Fibroblast of pulmonary artery (primary cell): ENCODE results near the gene SMPDL3A.

Experiments
- DNase-seq: peaks from one replicate; pipeline ENCODE4 v3.0.0-alpha.2; 2010; ENCODE audit warnings: low read depth
- H3K4me3 ChIP-seq: replicated peaks from 2 replicates; pipeline ENCODE4 v1.5.1; 2011; ENCODE audit warnings: low read depth, mild to moderate bottlenecking, control low read depth, low read length, moderate library complexity
- TF ChIP-seq, protein P1 (sequence below): IDR thresholded peaks from 2 replicates; pipeline ENCODE4 v1.5.1; 2011; ENCODE audit warnings: mild to moderate bottlenecking, control low read depth, low read length, inconsistent platforms; ENCODE audit errors: missing control alignments

Gene SMPDL3A

GRCh38 chr6:122749451-122750050 is 39.5 kb upstream of the SMPDL3A start:
- no peak overlapping the region for H3K4me3 ChIP-seq
- TF ChIP-seq, protein P1, sequence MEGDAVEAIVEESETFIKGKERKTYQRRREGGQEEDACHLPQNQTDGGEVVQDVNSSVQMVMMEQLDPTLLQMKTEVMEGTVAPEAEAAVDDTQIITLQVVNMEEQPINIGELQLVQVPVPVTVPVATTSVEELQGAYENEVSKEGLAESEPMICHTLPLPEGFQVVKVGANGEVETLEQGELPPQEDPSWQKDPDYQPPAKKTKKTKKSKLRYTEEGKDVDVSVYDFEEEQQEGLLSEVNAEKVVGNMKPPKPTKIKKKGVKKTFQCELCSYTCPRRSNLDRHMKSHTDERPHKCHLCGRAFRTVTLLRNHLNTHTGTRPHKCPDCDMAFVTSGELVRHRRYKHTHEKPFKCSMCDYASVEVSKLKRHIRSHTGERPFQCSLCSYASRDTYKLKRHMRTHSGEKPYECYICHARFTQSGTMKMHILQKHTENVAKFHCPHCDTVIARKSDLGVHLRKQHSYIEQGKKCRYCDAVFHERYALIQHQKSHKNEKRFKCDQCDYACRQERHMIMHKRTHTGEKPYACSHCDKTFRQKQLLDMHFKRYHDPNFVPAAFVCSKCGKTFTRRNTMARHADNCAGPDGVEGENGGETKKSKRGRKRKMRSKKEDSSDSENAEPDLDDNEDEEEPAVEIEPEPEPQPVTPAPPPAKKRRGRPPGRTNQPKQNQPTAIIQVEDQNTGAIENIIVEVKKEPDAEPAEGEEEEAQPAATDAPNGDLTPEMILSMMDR, result no peak
- no peak for DNase-seq

- no peak overlapping the region for H3K4me3 ChIP-seq
- no peak for DNase-seq
- TF ChIP-seq, protein P1, result no peak
Measured at GRCh38 chr6:122751326-122751725, 37.7 kb upstream of the SMPDL3A start.

- no peak overlapping the region for H3K4me3 ChIP-seq
- TF ChIP-seq, protein P1, result no peak
- no peak for DNase-seq
Measured at GRCh38 chr6:122752459-122752858, 36.6 kb upstream of the SMPDL3A start.

DNA sequence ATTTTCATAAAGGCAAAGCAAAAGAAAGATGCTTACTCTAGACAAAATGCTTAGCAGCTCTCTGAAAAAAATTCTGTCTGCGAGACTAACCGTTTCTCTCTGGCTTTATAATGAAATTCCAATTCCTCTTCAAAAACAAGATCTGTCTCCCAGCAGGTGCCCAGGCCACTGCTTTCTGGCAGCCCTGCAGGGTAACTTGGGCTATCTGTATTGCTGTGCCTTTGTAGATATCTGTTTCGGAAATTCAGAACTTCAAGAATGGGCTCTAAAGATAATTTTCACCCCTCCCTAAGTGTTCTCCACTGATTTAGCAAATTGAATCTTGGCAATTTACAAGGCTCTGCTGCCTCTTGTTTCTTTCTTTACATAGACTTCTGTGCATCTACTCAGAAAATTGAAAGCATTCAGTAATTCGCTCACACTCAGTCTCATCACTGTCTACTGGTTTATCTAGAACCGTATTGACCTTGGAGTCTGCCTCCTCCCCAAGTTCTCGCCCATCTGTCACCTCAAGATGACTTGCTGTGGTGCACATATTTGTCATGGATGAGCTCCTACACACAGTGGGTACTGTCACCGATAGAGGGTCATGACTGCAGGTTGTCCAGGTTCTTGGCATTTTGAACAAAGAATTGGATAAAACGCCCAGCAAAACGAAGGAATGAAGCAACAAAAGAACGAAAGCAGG is 35.9 kb upstream of the SMPDL3A start:
- DNase-seq, result no peak
- H3K4me3 ChIP-seq, result no peak overlapping the region
- TF ChIP-seq, protein P1, result no peak

DNA sequence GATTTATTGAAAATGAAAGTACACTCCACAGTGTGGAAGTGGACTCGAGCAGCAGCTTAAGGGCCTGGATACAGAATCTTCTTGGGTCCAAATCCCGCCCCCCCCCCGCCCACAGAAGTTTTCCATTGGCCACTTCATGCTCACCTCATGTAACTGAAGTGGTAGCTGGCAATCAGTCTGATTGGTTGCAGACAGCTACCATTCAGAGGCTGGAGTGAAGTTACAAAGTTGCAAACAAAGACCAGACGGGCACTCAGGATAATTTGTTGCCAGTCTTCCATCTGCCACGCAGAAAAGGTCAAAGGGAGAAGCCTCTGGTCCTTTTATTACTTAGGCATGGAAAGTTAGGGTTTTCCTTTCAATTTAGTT is 35.4 kb upstream of the SMPDL3A start:
- H3K4me3 ChIP-seq, result no peak overlapping the region
- TF ChIP-seq, protein P1, result no peak
- DNase-seq, result no peak

DNA sequence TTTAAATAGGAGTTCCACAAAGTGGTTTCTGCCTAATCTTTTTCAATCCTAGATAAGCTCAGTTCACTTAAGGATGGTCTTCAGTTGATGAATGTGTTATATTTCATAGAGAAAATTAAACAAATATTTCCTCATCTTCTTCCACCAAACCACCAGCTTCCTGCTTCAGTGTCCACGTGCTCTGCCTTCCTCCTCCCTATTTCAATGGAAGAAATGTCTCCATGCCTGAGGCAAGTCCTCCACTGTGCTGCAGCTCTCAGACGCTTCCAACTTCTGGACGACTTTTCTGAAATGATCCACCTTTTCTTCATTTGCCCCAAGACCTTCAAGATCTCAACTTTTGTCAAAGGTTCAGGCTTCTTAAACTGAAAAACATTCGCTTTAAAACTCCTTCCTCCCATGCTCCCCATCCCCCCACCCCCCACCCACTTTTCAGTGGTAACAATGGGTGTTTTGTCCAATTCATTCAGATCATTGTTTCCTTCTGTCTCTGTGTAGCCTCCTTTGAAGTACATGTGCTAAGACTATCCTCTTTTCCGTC is 34.8 kb upstream of the SMPDL3A start:
- H3K4me3 ChIP-seq, result no peak overlapping the region
- TF ChIP-seq, protein P1, result no peak
- no peak for DNase-seq
